ENCODE data around the gene CDC42SE2.

CDC42SE2 gene

GRCh38 chr5:131405674-131406073 is 141.8 kb downstream of the CDC42SE2 start:
- H3K36me3 Mint-ChIP-seq (ENCODE audit: low read depth), result peaks cover 73% of the 10 kb centered on the region

GRCh38 chr5:131406076-131406475 is 142.2 kb downstream of the CDC42SE2 start:
- H3K4me3 Mint-ChIP-seq, result no peak overlapping the region
- H3K36me3 Mint-ChIP-seq (ENCODE audit: low read depth), result peaks cover 73% of the 10 kb centered on the region
- no peak overlapping the region for H3K27ac Mint-ChIP-seq
- peaks cover 12% of the 10 kb centered on the region for H3K4me1 Mint-ChIP-seq (ENCODE audit: low read depth)
- no peaks in the 10 kb centered on the region for H3K27me3 Mint-ChIP-seq (ENCODE audit: low read depth)
- H3K9me3 Mint-ChIP-seq, result peaks cover 19% of the 10 kb centered on the region

More at GRCh38 chr5:131405674-131406073, 141.8 kb downstream of the CDC42SE2 start:
- H3K27me3 Mint-ChIP-seq (ENCODE audit: low read depth), result no peaks in the 10 kb centered on the region
- no peak overlapping the region for H3K4me3 Mint-ChIP-seq
- H3K4me1 Mint-ChIP-seq (ENCODE audit: low read depth), result peaks cover 12% of the 10 kb centered on the region
- H3K9me3 Mint-ChIP-seq, result peaks cover 23% of the 10 kb centered on the region
- no peak overlapping the region for H3K27ac Mint-ChIP-seq

- Mint-ChIP-seq H3K36me3 (ENCODE audit: low read depth) (peaks cover 71% of the 10 kb centered on the region), H3K27me3 (ENCODE audit: low read depth) (no peaks in the 10 kb centered on the region), H3K27ac (no peak overlapping the region), H3K4me1 (ENCODE audit: low read depth) (peaks cover 12% of the 10 kb centered on the region), H3K4me3 (no peak overlapping the region), H3K9me3 (peaks cover 15% of the 10 kb centered on the region)
Measured at GRCh38 chr5:131406975-131407638, 143.3 kb downstream of the CDC42SE2 start.

- Mint-ChIP-seq H3K36me3 (ENCODE audit: low read depth) (peaks cover 39% of the 10 kb centered on the region), H3K4me3 (peak overlapping the region; percentile 60), H3K9me3 (peaks cover 5% of the 10 kb centered on the region), H3K27me3 (ENCODE audit: low read depth) (no peaks in the 10 kb centered on the region), H3K27ac (peak overlapping the region; percentile 86), H3K4me1 (ENCODE audit: low read depth) (peaks cover 36% of the 10 kb centered on the region)
Measured at GRCh38 chr5:131413605-131414559, 150.0 kb downstream of the CDC42SE2 start.

- Mint-ChIP-seq H3K4me3 (peak overlapping the region; percentile 58), H3K36me3 (ENCODE audit: low read depth) (peaks cover 22% of the 10 kb centered on the region), H3K27me3 (ENCODE audit: low read depth) (no peaks in the 10 kb centered on the region), H3K27ac (peak overlapping the region; percentile 68), H3K4me1 (ENCODE audit: low read depth) (peaks cover 40% of the 10 kb centered on the region), H3K9me3 (no peaks in the 10 kb centered on the region)
Measured at GRCh38 chr5:131416729-131417128, 152.9 kb downstream of the CDC42SE2 start.

GRCh38 chr5:131417240-131417869 is 153.5 kb downstream of the CDC42SE2 start:
- Mint-ChIP-seq H3K4me3 (peak overlapping the region; percentile 58), H3K36me3 (ENCODE audit: low read depth) (peaks cover 27% of the 10 kb centered on the region), H3K9me3 (no peaks in the 10 kb centered on the region), H3K4me1 (ENCODE audit: low read depth) (peaks cover 40% of the 10 kb centered on the region), H3K27ac (peak overlapping the region; percentile 63), H3K27me3 (ENCODE audit: low read depth) (no peaks in the 10 kb centered on the region)

GRCh38 chr5:131418846-131419245 is 155.0 kb downstream of the CDC42SE2 start:
- no peak overlapping the region for H3K27ac Mint-ChIP-seq
- H3K27me3 Mint-ChIP-seq (ENCODE audit: low read depth), result no peaks in the 10 kb centered on the region
- peaks cover 38% of the 10 kb centered on the region for H3K4me1 Mint-ChIP-seq (ENCODE audit: low read depth)
- H3K4me3 Mint-ChIP-seq, result no peak overlapping the region
- peaks cover 31% of the 10 kb centered on the region for H3K36me3 Mint-ChIP-seq (ENCODE audit: low read depth)
- H3K9me3 Mint-ChIP-seq, result no peaks in the 10 kb centered on the region

GRCh38 chr5:131419877-131420276 is 156.0 kb downstream of the CDC42SE2 start:
- Mint-ChIP-seq H3K9me3 (no peaks in the 10 kb centered on the region), H3K27ac (no peak overlapping the region), H3K4me1 (ENCODE audit: low read depth) (peaks cover 29% of the 10 kb centered on the region), H3K27me3 (ENCODE audit: low read depth) (no peaks in the 10 kb centered on the region), H3K4me3 (no peak overlapping the region), H3K36me3 (ENCODE audit: low read depth) (peaks cover 27% of the 10 kb centered on the region)

- Mint-ChIP-seq H3K4me3 (no peak overlapping the region), H3K27ac (no peak overlapping the region), H3K9me3 (no peaks in the 10 kb centered on the region), H3K36me3 (ENCODE audit: low read depth) (peaks cover 25% of the 10 kb centered on the region), H3K27me3 (ENCODE audit: low read depth) (no peaks in the 10 kb centered on the region), H3K4me1 (ENCODE audit: low read depth) (peaks cover 12% of the 10 kb centered on the region)
Measured at GRCh38 chr5:131423056-131423455, 159.2 kb downstream of the CDC42SE2 start.

- no peak overlapping the region for H3K27ac Mint-ChIP-seq
Measured at GRCh38 chr5:131426011-131426410, 162.2 kb downstream of the CDC42SE2 start.

GRCh38 chr5:131430794-131431193 is 166.9 kb downstream of the CDC42SE2 start:
- Mint-ChIP-seq H3K27ac (no peak overlapping the region), H3K27me3 (ENCODE audit: low read depth) (no peaks in the 10 kb centered on the region), H3K9me3 (no peaks in the 10 kb centered on the region), H3K4me1 (ENCODE audit: low read depth) (peaks cover 7% of the 10 kb centered on the region), H3K36me3 (ENCODE audit: low read depth) (peaks cover 55% of the 10 kb centered on the region), H3K4me3 (no peak overlapping the region)

More at GRCh38 chr5:131426011-131426410, 162.2 kb downstream of the CDC42SE2 start:
- H3K4me1 Mint-ChIP-seq (ENCODE audit: low read depth), result peaks cover 2% of the 10 kb centered on the region
- H3K27me3 Mint-ChIP-seq (ENCODE audit: low read depth), result no peaks in the 10 kb centered on the region
- peaks cover 43% of the 10 kb centered on the region for H3K36me3 Mint-ChIP-seq (ENCODE audit: low read depth)
- no peaks in the 10 kb centered on the region for H3K9me3 Mint-ChIP-seq
- H3K4me3 Mint-ChIP-seq, result no peak overlapping the region

GRCh38 chr5:131431794-131432193 is 167.9 kb downstream of the CDC42SE2 start:
- no peaks in the 10 kb centered on the region for H3K9me3 Mint-ChIP-seq
- H3K36me3 Mint-ChIP-seq (ENCODE audit: low read depth), result peaks cover 55% of the 10 kb centered on the region
- H3K27me3 Mint-ChIP-seq (ENCODE audit: low read depth), result no peaks in the 10 kb centered on the region
- no peak overlapping the region for H3K4me3 Mint-ChIP-seq
- H3K4me1 Mint-ChIP-seq (ENCODE audit: low read depth), result peaks cover 8% of the 10 kb centered on the region
- H3K27ac Mint-ChIP-seq, result no peak overlapping the region

GRCh38 chr5:131433109-131433508 is 169.3 kb downstream of the CDC42SE2 start:
- Mint-ChIP-seq H3K36me3 (ENCODE audit: low read depth) (peaks cover 55% of the 10 kb centered on the region), H3K4me1 (ENCODE audit: low read depth) (peaks cover 8% of the 10 kb centered on the region), H3K4me3 (no peak overlapping the region), H3K9me3 (no peaks in the 10 kb centered on the region), H3K27me3 (ENCODE audit: low read depth) (no peaks in the 10 kb centered on the region), H3K27ac (no peak overlapping the region)

GRCh38 chr5:131436081-131436480 is 172.2 kb downstream of the CDC42SE2 start:
- Mint-ChIP-seq H3K36me3 (ENCODE audit: low read depth) (peaks cover 52% of the 10 kb centered on the region), H3K9me3 (no peaks in the 10 kb centered on the region), H3K4me3 (no peak overlapping the region), H3K27ac (no peak overlapping the region), H3K27me3 (ENCODE audit: low read depth) (no peaks in the 10 kb centered on the region), H3K4me1 (ENCODE audit: low read depth) (peaks cover 12% of the 10 kb centered on the region)
